Embryonic facial prominence (tissue), 1 donor: ENCODE measurements around the gene SLC35D3.
"Not testable (repeated sequence)": the region's sequence is repeated elsewhere in the genome, so short reads cannot be mapped to it uniquely, and the experiment has no call there.

ENCODE experiments used
- DNase-seq: peaks from one replicate; pipeline ENCODE4 v3.0.0-alpha.2; 2016; ENCODE audit errors: extremely low spot score

SLC35D3 gene

DNA sequence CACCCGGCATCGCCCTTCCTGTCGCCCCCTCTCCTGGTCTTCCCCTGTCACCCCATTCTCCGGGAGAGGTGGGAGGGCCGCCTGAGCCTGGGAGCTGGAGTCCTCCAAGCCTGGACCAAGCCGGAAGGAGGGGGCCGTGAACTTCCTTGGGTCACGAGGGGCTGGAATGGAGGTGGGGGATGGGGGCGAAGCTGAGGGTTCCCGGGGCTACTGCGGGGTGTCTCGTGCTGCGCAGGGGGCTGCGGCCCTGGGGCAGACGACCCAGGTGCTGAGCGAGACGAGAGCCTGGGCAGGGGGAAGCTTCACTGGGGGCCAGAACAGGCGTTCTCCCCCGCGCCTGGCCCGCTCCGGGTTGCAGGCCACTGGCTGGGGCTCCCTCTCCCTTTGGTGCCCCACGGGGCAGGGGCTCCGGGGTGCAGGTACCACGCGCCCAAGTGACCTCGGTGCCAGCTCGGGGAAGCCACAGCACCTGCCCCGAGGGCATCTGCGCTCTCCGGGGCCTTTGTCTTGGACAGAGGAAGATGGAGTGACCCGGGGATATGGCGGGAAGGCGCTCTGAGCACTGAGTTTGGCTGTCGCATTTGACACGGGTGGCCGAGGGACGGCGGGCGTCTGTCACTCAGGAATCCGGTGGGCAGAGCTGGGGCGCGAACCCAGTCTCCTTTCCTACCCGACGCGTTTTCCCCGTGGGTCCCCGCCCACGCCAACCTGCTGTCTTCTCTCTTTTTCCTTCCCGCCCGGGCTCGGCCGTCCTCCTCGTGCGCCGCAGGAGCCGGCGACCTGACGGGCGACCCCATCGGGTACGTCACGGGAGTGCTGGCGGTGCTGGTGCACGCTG lies 1.2 kb downstream of the SLC35D3 start:
- no peak for DNase-seq

DNA sequence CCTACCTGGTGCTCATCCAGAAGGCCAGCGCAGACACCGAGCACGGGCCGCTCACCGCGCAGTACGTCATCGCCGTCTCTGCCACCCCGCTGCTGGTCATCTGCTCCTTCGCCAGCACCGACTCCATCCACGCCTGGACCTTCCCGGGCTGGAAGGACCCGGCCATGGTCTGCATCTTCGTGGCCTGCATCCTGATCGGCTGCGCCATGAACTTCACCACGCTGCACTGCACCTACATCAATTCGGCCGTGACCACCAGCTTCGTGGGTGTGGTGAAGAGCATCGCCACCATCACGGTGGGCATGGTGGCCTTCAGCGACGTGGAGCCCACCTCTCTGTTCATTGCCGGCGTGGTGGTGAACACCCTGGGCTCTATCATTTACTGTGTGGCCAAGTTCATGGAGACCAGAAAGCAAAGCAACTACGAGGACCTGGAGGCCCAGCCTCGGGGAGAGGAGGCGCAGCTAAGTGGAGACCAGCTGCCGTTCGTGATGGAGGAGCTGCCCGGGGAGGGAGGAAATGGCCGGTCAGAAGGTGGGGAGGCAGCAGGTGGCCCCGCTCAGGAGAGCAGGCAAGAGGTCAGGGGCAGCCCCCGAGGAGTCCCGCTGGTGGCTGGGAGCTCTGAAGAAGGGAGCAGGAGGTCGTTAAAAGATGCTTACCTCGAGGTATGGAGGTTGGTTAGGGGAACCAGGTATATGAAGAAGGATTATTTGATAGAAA lies 2.0 kb downstream of the SLC35D3 start:
- DNase-seq: no peak

DNA sequence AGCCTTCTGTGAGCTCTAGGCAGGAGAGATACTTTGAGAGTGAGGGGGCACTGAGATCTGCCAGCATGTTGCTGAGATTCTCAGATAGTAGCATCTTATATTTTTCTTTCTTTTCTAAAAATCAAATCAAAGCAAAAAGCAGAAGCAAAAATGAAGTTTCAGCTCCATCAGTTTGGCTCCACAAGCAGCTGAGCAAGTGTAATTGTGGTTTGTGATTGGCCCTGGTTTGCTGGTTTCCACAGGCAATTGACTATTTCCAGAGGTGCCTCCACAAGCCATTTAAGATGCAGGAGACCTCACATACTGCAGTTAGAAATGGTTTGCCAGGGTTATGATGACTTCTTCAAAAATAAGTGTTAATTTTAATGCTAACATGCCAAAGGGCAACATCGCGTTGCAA lies 4.3 kb downstream of the SLC35D3 start:
- no peak for DNase-seq

DNA sequence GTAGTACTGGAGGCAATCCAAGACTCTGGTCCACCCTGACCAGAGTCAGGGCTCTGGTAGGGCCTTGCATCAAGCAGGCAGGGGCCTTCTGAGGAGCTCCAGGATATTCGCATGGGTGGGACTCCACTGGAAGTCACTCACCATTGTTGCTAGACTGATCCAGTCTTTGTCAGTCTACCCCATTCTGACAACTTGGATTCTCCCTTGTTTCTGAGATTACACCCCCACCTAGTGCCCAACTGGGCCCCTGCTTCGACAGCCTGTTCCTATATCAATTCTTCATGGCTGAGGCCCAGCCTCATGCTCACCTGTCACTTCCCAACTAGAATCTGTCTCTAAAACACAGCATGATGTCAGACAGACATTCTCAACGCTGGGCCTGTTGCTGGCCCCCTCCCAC lies 5.2 kb downstream of the SLC35D3 start:
- DNase-seq: no peak

DNA sequence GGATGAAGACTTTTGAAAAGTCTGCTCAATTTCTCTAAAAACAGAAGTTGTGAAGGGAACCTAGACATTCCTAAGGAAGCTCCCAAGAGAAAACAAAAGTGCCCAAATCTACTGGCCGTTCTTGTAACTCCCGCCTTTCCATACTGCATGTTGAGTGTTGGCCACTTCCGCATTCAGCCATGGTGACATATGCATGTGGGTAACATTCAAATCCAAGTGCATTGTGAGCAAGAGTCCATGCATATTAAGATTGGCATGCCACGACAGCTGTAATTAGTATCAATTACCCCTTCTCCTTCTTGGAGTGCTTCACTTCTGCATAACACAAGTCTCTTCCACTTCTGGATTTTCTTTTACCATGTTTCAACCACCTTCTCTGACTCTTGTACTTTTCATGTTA lies 8.4 kb downstream of the SLC35D3 start:
- no peak for DNase-seq

DNA sequence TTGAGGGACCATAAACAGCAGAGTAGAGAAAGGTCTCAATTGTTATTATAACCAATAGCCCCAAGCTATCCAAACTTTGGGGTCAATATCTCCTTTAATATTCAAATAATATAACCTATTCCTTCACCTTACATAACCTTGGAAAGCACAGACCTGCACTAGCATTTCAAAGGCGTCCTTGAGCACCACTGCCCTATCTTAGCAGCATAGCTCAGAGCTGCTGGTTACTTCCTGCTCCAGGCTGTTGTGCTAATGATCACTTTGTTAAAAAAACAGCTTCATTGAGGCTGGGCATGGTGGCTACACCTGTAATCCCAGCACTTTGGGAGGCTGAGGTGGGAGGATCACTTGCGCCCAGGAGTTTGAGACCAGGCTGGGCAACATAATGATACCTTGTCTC lies 10.5 kb downstream of the SLC35D3 start:
- DNase-seq: no peak

DNA sequence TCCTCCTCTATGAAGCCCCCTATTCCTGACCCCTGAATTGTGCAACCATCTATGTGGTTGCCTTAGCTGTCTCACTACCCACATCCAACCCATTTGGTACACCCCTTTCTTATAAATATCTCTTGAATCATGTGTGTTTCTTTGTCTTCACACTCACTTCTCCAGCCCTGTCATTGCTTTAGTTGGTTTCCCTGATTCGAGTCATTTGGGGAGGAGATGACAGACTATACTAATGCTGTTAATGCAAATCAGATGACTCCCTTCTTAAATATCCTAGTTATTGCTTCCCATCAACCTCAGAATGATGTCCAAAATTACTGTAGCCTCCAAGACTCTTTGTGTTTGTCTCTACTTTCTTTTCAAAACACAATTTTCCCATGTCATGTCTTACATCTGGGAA lies 23.0 kb downstream of the SLC35D3 start:
- DNase-seq: no peak

DNA sequence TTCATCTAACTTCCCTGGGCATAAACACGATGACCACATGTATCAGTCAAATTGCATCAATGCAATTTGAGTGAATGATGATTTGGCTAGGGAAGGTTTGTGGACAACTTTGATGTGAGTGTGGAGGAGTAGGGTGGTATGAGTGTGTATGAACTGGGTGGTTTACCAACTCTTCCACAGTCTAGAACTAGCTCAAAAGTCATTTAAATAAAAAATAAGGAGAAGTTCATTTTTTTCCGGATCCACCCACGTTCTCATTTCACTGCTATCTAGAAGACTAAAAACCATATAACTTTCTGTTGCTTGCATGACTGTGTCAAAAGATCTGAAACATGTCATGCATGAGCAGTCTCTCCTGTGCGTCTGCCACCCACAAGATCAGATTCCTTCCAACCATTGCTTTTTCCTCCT lies 23.6 kb downstream of the SLC35D3 start:
- no peak for DNase-seq

DNA sequence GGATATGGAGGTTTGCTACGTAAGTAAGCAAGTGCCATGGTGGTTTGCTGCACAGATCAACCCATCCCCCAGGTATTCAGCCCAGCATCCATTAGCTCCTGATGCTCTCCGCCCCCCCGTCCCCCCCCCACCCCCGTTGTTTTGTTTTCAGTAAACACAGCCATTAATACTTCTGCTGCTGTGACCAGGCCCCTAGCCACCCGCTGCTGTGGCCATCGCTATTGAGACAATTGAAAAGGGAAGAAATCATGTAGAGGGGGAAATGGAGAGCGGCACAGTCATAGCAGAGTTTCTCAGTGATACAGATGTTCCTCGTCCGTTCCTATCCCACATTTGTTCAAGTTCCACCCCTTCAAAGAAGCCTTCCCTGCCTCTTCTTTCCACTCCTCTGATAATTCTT lies 24.9 kb downstream of the SLC35D3 start:
- no peak for DNase-seq

DNA sequence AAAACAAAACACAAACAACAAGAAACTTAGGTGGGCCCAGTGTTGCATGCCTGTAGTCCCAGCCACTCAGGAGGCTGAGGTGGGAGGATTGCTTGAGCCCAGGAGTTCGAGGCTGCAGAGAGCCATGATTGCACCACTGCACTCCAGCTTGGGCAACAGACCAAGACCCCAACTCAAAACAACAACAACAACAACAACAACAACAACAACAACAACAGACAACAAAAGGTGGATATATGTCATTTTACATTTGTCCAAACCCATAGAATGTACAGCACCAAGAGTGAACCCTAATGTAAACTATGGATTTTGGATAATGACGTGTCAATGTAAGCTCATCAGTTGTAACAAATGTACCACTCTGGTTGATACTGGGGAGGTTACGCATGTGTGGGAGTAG lies 27.9 kb downstream of the SLC35D3 start:
- not testable (repeated sequence) for DNase-seq

DNA sequence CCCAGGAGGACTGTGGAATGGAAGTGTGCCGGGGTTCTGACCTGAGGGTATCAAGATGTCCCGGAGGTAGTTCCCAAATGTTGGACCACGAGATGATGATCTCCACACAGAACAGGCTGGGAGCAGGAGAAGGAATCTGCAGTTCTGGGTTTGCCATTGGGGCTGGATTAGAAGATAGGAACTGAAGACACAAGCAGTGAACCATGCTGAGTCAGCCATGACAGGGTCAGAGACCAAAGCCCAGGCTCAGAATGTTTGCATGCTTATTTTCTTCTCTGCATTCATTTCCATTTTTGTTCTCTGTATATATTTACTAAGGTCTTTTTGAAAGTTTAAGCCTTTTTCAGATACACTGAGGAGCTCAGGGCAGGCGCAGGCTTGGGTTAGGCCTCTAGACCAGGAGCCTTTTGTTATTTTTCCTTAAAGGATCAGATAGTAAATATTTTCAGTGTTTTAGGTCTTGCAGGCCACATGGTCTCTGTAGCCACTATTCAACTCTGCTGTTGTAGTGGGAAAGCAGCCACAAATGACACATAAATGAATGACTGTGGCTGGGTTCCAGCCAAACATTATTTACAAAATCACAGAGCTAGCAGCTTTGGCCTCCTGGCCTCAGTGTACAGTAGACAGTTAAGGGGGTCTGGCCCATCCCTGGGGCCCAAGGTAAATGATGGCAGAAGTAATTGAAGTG lies 28.5 kb downstream of the SLC35D3 start:
- DNase-seq: no peak

DNA sequence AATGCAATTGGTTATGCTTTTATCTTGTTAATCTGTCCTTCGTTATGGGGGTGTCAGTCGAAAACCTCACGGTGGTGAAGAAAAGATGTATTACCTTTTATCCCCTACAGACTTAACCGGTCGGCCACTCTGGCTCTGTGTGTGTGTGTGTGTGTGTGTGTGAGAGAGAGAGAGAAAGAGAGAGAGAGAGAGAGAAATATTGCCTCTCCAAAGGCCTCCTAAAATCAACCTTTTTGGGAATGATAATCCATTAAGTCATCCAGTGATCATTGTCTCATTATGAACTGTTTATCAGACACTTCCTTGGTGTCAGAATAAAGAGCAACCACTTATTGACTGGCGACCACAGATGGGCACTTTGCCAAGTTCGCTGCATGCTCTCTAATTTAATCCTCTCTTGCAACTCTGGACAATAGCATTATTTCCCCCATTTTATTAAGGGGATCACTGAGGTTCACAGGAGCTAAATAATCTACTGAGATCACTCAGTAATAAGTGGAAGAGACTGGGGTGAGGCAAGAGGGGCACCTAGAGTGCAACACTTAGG lies 30.7 kb downstream of the SLC35D3 start:
- DNase-seq: no peak

DNA sequence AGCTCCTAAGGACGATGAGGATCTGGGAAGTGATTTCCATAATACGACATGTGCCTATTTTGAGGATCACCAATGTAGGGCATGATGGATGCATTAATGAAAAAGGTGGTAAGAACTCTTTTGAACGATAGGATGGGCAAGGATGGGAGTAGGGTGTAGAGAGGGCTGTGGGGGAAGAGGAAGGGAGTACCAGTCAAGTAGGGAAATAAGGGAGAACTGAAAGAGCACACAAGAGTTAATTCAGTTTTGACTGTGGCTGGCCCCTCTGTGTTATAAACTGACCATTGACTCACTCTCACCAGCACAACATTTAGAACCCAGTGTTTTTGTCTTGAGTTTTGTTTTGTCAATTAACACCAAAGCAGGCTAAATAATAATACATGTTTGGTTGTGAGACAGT lies 33.0 kb downstream of the SLC35D3 start:
- DNase-seq: no peak

DNA sequence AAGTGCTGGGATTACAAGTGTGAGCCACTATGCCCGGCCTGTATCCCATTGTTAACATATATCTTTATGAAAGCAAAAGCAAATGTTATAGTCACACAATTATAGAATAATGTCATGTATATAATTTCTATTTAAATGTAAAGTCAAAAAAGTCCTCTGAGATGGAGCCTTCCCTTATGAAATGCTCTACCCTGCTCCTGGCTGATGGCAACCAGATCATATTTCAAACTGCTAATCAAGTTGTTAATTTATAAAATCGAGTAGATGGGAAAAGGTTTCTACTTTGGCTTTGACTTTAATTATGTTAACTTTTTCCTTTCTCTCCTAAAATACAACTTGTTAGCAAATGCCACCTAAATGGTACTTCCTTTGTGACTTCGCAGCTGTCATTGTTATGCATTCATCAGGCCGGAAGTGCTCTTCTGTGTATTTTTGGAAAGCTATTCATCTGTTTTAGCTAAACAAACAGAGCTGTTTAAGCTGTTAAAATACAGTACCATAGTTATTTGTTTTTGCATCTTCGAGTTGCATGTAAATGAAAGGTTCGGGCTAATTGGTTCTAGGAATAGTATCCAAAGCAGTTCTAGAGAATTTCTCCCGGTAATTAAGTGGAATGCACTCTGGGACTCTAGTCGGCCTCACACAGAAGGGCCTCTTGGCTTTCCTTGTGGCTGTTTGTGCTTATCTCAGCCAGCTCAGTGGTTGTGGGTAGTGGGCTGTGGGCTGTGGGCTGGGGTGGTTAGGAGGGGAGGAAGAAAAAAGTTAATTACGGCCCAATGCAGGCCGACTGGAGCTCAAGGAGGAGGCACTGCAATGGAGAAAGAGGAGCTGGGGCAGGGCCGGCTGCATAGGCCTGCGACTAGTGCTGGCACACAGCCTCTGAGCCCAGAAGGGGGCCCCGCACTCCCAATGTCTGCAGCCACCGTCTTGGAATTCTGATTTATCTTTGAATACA lies 34.8 kb downstream of the SLC35D3 start:
- DNase-seq: peak; percentile 7

DNA sequence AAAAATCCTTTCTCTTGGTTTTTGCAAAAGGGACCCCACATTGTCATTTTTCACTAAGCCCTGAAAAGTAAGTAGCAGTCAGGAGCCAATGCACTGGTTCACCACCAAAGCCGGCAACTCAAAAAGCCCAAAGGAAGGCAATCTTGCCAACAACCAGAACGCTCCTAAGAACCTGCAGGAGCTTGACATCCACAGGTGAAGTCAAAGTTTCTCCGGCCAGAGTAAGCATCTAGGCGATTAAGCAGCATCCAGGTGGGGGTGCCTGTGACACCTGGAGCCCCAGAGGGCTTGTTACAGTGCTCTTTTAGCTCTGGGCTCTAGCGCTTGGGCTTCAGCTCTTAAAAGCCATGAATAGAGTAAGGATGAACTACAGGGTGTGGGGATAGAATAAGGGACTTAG lies 36.1 kb downstream of the SLC35D3 start:
- DNase-seq: no peak

DNA sequence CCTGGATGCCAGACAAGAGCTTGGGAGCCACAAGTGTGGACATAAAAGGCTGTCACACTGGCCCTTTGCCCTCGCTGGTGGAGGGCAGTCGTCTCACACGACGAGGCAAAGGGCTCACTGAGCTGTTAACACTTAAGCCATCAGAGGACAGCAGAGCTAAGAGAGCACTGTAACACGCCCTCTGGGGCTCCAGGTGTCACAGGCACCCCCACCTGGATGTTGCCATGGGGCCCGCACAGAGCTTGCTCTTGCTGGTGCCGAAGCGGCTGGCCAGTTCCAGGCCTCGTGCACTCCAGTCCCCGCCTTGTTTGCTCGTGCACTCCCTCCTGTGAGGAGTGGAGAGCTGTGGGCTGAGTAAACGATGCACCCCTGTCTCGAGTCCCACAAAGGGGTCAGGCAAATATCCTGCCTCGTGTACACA lies 37.4 kb downstream of the SLC35D3 start:
- DNase-seq: no peak

DNA sequence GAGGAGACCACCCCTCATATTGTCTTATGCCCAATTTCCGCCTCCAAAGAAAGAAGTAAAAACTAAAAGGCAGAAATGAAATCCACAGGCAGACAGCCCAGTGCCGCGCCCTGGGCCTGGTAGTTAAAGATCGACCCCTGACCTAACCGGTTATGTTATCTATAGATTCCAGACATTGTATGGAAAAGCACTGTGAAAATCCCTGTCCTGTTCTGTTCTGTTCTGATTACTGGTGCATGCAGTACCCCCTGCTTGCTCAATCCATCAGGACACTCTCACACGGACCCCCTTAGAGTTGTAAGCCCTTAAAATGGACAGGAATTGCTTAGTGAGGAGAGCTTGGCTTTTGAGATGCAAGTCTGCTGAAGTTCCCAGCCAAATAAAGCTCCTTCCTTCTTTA lies 37.8 kb downstream of the SLC35D3 start:
- not testable (repeated sequence) for DNase-seq

DNA sequence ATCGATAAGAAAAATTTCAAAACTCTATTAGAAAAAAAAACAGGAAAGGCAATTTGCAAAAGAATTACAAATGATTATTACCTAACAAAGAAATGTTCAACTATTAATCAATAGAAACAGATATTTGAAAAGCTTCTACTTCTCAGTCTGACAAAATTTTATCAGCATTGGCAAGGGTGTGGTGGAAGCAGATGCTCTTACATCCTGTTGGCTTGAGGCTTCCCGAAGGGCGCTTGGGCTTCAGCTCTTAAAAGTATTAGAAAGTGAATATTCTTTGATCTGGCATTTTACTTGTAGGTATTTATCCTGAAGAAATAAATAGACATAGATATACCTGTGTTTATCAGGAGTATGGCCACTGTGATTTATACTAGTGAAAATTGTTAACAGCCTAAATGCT lies 38.7 kb downstream of the SLC35D3 start:
- no peak for DNase-seq

DNA sequence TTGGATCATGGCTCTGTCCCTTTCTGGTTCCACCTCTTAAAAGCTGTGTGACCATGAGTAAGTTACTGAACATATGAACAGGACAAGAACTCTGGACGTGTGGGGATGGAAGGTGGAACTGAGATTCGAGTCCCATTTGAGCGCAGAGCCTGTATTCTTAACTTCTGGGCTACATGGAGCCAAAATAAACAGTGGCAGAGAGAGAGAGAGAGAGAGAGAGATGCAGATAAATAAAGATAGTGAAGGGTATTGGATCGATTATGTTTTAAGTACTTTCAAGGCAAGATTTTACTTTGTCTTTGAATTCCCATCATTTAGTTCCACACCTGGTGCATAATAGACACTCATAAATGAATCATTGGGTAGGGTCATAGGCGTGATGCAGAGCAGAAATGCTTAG lies 39.7 kb downstream of the SLC35D3 start:
- no peak for DNase-seq

DNA sequence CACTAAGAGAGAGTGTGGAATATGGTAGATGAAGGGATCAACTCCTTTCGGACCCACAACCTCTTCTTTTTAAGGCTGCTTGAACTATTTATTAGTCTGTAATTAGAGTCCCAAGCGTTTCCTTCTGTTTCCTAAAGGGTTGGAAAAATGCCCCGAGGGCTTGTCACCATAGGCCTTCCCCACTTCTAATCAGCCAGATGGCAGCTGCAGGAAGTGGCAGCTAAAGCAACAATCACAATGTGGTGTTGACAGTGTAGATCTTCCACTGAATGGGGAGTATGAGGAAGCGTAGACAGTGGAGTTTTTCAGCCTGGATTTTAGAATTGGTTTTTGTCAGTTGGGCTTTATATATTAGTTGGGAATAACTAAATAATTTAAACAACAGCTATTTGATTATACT lies 40.6 kb downstream of the SLC35D3 start:
- DNase-seq: no peak

DNA sequence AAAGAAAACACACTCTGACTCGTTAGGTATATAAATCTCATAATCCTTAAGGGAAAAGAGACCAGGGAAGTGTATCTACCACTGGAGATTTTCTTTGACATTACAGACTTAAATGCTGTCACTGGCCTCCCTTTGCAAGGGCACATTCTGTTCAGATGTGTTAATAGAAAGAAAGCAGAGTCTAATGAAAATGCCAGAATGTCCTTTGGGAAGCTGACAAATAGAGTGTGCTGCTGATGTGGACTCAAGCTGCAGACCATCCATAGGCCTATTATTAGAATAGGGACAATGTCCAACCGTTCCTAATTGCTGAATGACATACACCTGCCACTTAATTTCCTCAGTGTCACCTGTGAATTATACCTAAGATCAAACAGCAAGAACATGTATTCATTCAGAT lies 41.2 kb downstream of the SLC35D3 start:
- no peak for DNase-seq
